Measurements from ENCODE around the gene SFMBT1. TPM values are rescaled to one million over a fixed set of nuclear protein-coding genes. Genes with fewer than 3 reads are reported as not detected.

The SFMBT1 gene
- total RNA-seq, 2 donors from 2014 or later, result 7.4 to 13.5 TPM

DNA sequence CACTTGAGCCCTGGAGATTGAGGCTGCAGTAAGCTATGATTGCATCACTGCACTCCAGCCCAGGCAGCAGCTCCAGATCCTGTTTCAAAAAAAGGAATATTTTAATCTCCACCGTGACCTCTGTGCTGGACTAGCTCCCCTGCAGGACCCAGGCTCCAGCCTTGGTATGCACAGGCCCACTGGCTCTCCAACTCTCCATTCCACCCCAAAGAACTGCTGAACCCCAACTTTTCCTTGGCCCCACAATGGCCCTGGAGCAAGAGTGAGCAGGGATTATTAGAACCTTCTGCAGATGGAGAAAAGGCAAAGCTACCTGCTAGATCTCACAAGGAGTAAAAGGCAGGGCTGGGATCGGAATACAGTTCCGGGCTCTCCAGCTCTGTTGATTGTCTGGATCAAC lies 32.8 kb upstream of the SFMBT1 start:
- Histone ChIP-seq H3K27me3 (replicated peaks; ENCODE audit: insufficient read depth) (no peaks in the 10 kb centered on the region), H3K27ac (no peak overlapping the region), H3K4me3 (no peak overlapping the region), H3K4me1 (ENCODE audit: control insufficient read depth in 1 of 2, low read depth in 2 of 2) (no peaks in the 10 kb centered on the region), H3K36me3 (no peaks in the 10 kb centered on the region), H3K9me3 (no peaks in the 10 kb centered on the region)
- TF ChIP-seq CTCF (IDR thresholded peaks at IDR 0.05), result no peak
- ATAC-seq (ENCODE audit: insufficient number of reproducible peaks, low FRiP score, low read depth) (no peak), DNase-seq (ENCODE audit: low spot score) (no peak)

- Histone ChIP-seq H3K27me3 (replicated peaks; ENCODE audit: insufficient read depth) (no peaks in the 10 kb centered on the region), H3K27ac (no peak overlapping the region), H3K9me3 (no peaks in the 10 kb centered on the region), H3K4me1 (ENCODE audit: control insufficient read depth in 1 of 2, low read depth in 2 of 2) (peaks cover 0 to 9% of the 10 kb centered on the region in 2 donors), H3K36me3 (no peaks in the 10 kb centered on the region), H3K4me3 (no peak overlapping the region)
- no peak for DNase-seq (ENCODE audit: low spot score)
- no peak for ATAC-seq (ENCODE audit: insufficient number of reproducible peaks, low FRiP score, low read depth)
- no peak for TF ChIP-seq CTCF (IDR thresholded peaks at IDR 0.05)
These were observed 31.8 kb upstream of the SFMBT1 start for GRCh38 chr3:53077476-53078220.

DNA sequence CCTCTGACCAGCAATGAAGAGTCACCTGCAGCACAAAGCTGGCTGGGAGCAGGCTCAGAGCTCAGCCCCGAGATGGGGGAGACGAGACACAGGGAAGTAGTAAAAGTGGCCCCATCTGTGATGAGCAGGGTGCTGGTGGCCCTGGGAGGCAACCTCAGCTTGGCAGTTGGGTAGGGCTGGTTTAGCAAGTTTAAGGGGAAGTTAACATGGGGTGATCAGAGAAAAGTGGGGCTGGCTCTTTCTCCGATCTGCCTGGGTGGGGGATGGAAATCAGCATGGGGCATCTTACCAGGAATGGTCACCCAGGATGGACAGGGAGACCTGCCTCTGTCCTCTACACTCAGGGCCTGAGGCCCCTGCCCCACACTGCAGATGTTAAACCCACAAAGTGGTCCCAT lies 29.9 kb upstream of the SFMBT1 start:
- no peak overlapping the region for H3K27ac ChIP-seq
- H3K9me3 ChIP-seq, result no peaks in the 10 kb centered on the region
- no peaks in the 10 kb centered on the region for H3K27me3 ChIP-seq (replicated peaks; ENCODE audit: insufficient read depth)
- no peak for ATAC-seq (ENCODE audit: insufficient number of reproducible peaks, low FRiP score, low read depth)
- H3K4me1 ChIP-seq (ENCODE audit: control insufficient read depth in 1 of 2, low read depth in 2 of 2), result peaks cover 3 to 16% of the 10 kb centered on the region in 2 donors
- DNase-seq (ENCODE audit: low spot score), result no peak
- TF ChIP-seq CTCF (IDR thresholded peaks at IDR 0.05), result no peak
- no peaks in the 10 kb centered on the region for H3K36me3 ChIP-seq
- H3K4me3 ChIP-seq, result no peak overlapping the region

DNA sequence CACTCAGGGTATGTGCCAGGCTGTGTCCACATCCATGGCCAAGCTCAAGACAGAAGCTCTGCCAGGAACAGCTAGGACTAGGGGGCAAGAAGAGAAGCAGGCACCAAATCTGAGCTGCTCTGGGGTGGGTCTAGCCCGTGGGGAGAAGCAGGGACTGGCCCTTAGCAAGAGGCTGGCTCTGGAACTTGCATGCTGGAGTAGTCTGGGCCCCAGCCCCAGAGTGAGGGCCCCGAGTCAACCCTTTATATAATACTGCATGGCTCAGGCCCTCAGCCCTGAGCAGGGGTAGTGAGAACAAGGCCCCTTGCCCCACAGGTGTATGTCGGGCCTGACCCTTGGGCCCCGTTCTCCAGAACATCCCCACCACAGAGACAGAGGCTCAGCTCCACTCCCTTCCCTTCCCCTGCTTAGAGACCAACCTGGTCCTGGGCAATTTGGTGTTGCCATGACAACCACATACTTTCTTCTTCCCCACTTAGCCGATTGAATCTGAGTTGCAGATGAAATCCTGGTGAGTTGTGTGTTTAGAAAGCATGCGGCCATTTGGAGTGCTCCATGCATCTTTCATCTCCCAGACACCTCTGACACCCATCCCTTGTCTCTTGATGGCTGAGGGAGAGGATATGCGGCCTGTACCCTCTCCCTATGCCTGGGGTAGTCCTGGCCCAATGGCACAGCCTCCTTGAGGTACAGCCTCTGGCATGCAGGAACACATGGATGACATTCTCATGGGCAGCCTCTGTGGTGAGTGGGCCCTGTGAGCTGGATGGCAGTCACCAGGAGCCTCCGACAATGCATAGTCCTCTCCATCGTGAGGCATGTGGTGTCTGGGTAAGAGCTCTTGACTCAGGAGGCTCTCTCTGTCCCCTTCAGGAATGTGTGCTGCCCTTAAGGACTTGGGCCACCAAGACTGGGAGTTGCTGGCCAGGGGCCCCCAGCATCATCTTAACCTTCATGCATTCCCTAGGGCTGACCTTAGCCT lies 29.2 kb upstream of the SFMBT1 start:
- H3K4me3 ChIP-seq, result no peak overlapping the region
- peaks cover 3 to 16% of the 10 kb centered on the region in 2 donors for H3K4me1 ChIP-seq (ENCODE audit: control insufficient read depth in 1 of 2, low read depth in 2 of 2)
- ATAC-seq (ENCODE audit: insufficient number of reproducible peaks, low FRiP score, low read depth), result no peak
- H3K27ac ChIP-seq, result no peak overlapping the region
- H3K27me3 ChIP-seq (replicated peaks; ENCODE audit: insufficient read depth), result no peaks in the 10 kb centered on the region
- no peaks in the 10 kb centered on the region for H3K36me3 ChIP-seq
- DNase-seq (ENCODE audit: low spot score), result no peak
- TF ChIP-seq CTCF (IDR thresholded peaks at IDR 0.05), result no peak
- no peaks in the 10 kb centered on the region for H3K9me3 ChIP-seq

GRCh38 chr3:53074366-53074696 lies 28.5 kb upstream of the SFMBT1 start:
- ATAC-seq (ENCODE audit: insufficient number of reproducible peaks, low FRiP score, low read depth) (no peak), DNase-seq (ENCODE audit: low spot score) (no peak)
- H3K27me3 ChIP-seq (replicated peaks; ENCODE audit: insufficient read depth), result no peaks in the 10 kb centered on the region
- no peaks in the 10 kb centered on the region for H3K36me3 ChIP-seq
- no peaks in the 10 kb centered on the region for H3K9me3 ChIP-seq
- TF ChIP-seq CTCF (IDR thresholded peaks at IDR 0.05), result no peak
- no peak overlapping the region for H3K4me3 ChIP-seq
- no peak overlapping the region for H3K27ac ChIP-seq
- peaks cover 3 to 16% of the 10 kb centered on the region in 2 donors for H3K4me1 ChIP-seq (ENCODE audit: control insufficient read depth in 1 of 2, low read depth in 2 of 2)
